AG09319 (cell line): Measurements from ENCODE around the gene TNNT3.

Experiments used
- DNase-seq: peaks from one replicate; pipeline ENCODE4 v3.0.0-alpha.2; 2010; ENCODE audit warnings: low read depth; ENCODE audit errors: extremely low read depth
- TF ChIP-seq, protein P1 (sequence below): IDR thresholded peaks from 2 replicates; pipeline ENCODE4 v1.5.1; 2011; ENCODE audit warnings: low read depth, mild to moderate bottlenecking, inconsistent platforms, low read length, moderate library complexity

Gene TNNT3

DNA sequence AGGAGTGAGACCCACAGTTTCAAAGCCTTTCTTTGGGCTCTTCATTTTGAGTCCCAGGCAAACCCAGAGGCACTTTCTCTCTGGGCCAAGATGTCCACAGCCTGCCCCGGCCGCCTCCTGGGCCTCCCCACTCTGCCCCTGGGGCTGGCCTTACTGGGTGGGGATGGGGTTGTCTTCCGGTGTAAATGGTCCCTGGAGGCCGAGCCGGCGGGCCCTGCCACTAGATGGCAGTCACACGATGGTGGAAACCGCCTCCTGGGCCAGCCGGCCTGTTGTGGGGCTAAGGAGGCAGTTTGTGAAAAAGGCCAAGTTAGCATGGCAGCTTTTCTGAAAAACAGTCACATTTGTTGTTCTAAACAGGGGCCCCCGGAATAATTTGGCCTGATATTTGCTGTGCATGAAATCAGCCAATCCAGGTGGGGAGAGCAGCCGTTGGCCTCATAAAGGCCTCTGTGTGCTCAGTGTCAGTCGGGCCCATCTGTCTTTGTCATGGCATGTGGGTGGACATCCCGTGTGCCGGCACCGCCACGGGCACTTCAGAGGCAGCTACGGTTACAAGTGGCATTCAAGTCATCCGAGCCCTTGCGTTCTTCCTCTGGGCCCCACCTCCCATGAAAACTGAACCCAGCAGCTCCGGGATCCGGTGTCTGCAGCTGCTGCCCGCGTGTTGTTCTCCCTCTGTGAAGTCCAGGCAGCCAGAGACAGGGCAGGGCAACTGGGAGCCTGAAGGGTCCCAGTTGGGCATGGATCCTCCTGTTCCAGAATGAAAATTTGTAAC is 34.2 kb downstream of the TNNT3 start:
- no peak for DNase-seq
- TF ChIP-seq, protein P1, sequence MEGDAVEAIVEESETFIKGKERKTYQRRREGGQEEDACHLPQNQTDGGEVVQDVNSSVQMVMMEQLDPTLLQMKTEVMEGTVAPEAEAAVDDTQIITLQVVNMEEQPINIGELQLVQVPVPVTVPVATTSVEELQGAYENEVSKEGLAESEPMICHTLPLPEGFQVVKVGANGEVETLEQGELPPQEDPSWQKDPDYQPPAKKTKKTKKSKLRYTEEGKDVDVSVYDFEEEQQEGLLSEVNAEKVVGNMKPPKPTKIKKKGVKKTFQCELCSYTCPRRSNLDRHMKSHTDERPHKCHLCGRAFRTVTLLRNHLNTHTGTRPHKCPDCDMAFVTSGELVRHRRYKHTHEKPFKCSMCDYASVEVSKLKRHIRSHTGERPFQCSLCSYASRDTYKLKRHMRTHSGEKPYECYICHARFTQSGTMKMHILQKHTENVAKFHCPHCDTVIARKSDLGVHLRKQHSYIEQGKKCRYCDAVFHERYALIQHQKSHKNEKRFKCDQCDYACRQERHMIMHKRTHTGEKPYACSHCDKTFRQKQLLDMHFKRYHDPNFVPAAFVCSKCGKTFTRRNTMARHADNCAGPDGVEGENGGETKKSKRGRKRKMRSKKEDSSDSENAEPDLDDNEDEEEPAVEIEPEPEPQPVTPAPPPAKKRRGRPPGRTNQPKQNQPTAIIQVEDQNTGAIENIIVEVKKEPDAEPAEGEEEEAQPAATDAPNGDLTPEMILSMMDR, result peak; percentile 1

DNA sequence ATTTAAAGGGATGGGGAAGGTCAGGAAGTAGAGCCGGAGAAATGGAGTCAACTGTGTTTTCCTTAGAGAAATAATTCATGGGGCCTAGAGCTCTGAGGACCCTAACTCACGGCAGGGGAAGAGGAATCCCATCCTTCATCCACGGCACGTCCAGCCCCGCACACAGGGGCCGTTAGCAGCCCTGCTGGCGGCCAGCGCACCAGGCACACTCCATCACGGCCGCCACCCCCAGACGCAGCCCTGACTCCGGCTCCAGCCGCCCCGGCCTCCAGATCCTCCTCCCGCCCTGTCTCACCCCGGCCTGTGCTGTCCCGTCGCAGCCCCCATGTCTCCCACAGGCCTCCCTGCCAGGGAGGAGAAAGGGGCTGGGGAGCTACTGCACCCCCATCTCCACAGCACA is 38.9 kb downstream of the TNNT3 start:
- TF ChIP-seq, protein P1, result no peak
- DNase-seq, result no peak

DNA sequence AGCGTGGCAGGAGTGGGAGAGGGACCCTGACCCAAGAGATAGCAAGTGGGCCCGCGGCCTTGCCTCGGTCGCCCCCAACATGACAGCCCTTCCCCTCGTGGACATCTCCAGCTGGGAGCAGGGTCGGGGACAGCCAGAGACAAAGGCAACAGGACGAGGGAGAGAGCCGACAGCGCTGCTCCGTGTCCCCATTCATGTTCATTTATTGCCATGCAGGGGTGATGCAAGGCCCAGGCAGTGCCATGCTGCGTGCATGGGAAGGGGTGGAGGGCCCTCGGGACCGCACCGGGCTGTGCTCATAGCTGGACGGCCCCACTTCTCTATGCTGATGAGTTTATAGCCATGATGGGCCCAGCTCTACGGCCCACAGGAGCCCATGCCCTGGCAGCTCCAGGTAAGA is 40.3 kb downstream of the TNNT3 start:
- no peak for DNase-seq
- TF ChIP-seq, protein P1, result no peak

DNA sequence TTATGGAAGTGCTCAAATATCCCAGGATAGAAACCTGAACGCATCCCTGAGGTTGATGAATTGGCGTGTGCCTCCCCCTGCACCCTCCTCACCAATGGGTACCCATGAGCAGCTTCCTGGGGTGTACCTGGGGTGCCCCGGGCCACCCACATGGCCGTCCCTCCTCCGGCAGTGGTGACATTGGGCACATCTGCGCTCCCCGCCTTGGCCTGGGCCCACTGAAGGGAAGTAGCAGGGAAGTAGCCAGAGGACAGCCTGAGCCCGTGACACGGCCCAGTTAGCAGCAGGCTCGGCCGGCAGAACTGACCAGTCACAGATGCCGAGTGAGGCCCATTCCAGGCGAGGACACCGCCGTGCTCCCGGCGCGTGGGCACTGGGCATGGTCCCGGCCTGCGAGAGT is 44.4 kb downstream of the TNNT3 start:
- DNase-seq, result no peak
- TF ChIP-seq, protein P1, result no peak

DNA sequence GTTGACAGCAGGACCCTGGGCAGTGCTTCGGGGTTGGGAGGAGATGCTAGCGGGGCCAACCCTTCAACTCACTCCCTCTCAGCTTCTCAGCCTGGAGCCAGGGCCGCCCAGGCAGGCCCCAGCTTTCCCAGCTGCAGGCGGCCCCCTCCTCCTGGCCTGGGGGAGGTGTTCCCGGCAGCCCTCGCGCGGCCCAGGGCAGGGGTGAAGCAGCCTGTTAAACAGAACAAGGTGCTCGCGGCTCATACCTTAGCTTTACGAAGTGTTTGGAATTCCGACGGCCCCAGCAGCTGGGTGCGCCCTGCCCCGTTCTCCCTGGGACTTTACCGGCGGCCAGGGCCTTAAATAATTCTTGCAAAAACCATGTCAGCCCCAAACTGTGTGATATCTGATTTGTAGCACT is 44.8 kb downstream of the TNNT3 start:
- TF ChIP-seq, protein P1, result no peak

DNA sequence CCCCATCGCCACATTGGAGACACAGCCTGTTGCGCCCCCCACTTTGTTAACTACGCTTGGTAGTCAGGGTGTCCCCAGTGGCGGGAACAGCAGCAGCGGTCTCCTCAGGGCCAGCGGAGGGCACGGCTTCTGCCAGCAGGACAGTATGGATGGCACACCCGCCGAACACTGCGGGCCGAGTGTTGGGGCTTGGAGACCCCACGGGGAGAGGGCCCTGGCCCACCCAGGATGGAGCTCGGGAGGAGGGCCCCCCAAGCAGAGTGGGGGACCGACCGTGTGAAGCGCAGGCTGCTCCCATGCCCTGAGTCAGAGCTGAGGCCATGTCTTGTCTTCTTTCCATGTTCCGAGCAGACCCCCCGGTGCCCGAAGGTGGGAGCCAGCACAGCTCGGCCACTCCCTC is 45.5 kb downstream of the TNNT3 start:
- no peak for DNase-seq
- TF ChIP-seq, protein P1, result no peak

More for the DNA sequence above, 44.8 kb downstream of the TNNT3 start:
- no peak for DNase-seq

DNA sequence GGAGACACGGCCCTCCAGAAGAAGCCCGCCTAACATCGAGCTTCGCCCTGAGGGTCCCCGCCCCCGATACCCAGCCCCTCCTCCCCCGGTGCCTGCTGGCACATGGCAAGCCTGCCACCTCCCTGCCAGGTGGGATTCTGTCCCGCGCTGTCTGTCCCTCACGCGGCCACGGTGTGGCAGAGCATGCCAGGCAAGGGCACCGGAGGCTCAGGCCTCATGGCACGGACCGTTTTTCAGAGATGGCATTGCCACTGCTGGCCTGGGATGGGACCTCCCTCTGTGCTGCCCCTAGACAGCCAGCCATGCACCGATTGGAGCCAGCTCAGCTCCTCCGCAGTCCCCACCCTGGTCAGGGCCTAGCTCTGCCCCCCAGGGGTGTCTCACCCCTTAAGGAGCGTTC is 47.0 kb downstream of the TNNT3 start:
- TF ChIP-seq, protein P1, result no peak
- no peak for DNase-seq
